T-helper 2 cell treated with Interferon-gamma antibody and Interleukin-4, amounts not matched to agents 5 μg/mL and 100 μg/mL, for 36 hours (primary cell): ENCODE measurements around the gene CDH12.
"Not testable (repeated sequence)": the region's sequence is repeated elsewhere in the genome, so short reads cannot be mapped to it uniquely, and the experiment has no call there.

Experiments
- DNase-seq: peaks from one replicate; pipeline ENCODE4 v3.0.0; 2021; ENCODE audit warnings: low spot score
- H3K27ac Mint-ChIP-seq: one replicate; pipeline ENCODE4 v1.8.0; 2021; ENCODE audit warnings: mild to moderate bottlenecking, mixed read lengths
- H3K27me3 Mint-ChIP-seq: one replicate; pipeline ENCODE4 v1.8.0; 2021; ENCODE audit warnings: low read depth, mixed read lengths
- H3K36me3 Mint-ChIP-seq: one replicate; pipeline ENCODE4 v1.8.0; 2021; ENCODE audit warnings: low read depth, mixed read lengths
- H3K4me1 Mint-ChIP-seq: one replicate; pipeline ENCODE4 v1.8.0; 2021; ENCODE audit warnings: low read depth, mixed read lengths
- H3K4me3 Mint-ChIP-seq: one replicate; pipeline ENCODE4 v1.8.0; 2022; ENCODE audit warnings: mild to moderate bottlenecking, moderate library complexity, mixed read lengths
- H3K9me3 Mint-ChIP-seq: one replicate; pipeline ENCODE4 v1.8.0; 2021; ENCODE audit warnings: mixed read lengths

CDH12 gene

DNA sequence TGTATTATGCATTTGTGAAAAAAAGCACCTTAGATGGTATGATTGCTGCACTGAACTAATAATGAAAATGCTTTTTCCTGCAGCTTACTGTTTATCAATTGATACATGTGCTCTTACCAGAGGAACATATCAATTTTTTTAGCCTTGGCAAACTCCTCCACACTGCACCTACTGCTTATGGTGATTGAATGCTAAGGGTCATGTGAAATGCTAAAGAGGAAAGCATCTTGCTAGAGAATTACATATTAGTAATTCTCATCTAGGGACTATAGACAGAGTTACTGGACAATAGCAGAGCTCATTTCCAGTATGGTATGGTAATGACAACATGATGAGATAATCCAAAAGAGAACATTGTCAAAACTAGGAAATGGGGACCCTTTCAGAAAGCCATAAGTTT lies 817.1 kb downstream of the CDH12 start:
- no peak overlapping the region for H3K27ac Mint-ChIP-seq
- no peaks in the 10 kb centered on the region for H3K36me3 Mint-ChIP-seq
- H3K27me3 Mint-ChIP-seq, result no peaks in the 10 kb centered on the region
- H3K9me3 Mint-ChIP-seq, result peaks cover 38% of the 10 kb centered on the region
- no peak overlapping the region for H3K4me3 Mint-ChIP-seq
- no peaks in the 10 kb centered on the region for H3K4me1 Mint-ChIP-seq
- DNase-seq, result no peak

- Mint-ChIP-seq H3K4me1 (no peaks in the 10 kb centered on the region), H3K27ac (no peak overlapping the region), H3K4me3 (no peak overlapping the region), H3K27me3 (no peaks in the 10 kb centered on the region), H3K36me3 (no peaks in the 10 kb centered on the region), H3K9me3 (peaks cover 21% of the 10 kb centered on the region)
- DNase-seq, result no peak
Measured at GRCh38 chr5:22033066-22033465, 820.1 kb downstream of the CDH12 start.

- H3K27me3 Mint-ChIP-seq, result no peaks in the 10 kb centered on the region
- DNase-seq, result no peak
- no peak overlapping the region for H3K4me3 Mint-ChIP-seq
- H3K27ac Mint-ChIP-seq, result no peak overlapping the region
- H3K4me1 Mint-ChIP-seq, result no peaks in the 10 kb centered on the region
- H3K36me3 Mint-ChIP-seq, result no peaks in the 10 kb centered on the region
- peaks cover 32% of the 10 kb centered on the region for H3K9me3 Mint-ChIP-seq
Measured at GRCh38 chr5:22023784-22024183, 829.4 kb downstream of the CDH12 start.

DNA sequence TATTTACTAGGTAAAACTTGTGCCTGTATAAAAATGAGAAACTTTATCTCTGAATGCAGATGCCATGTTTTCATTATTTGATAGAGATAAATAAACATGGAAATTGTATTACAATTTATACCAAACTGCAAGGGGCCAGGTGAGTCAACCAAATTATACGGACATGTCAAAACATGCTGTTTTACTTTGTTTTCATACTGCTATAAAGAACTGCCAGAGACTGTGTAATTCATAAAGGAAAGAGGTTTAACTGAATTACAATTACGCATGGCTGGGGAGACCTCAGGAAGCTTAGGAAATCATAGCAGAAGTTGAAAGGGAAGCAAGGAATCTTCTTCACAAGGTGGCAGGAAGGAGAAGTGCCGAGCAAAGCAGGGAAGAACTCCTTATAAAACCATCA lies 840.3 kb downstream of the CDH12 start:
- not testable (repeated sequence) for H3K4me3 Mint-ChIP-seq, H3K36me3 Mint-ChIP-seq, H3K4me1 Mint-ChIP-seq, H3K27ac Mint-ChIP-seq, DNase-seq, H3K27me3 Mint-ChIP-seq
- peaks cover 21% of the 10 kb centered on the region for H3K9me3 Mint-ChIP-seq

DNA sequence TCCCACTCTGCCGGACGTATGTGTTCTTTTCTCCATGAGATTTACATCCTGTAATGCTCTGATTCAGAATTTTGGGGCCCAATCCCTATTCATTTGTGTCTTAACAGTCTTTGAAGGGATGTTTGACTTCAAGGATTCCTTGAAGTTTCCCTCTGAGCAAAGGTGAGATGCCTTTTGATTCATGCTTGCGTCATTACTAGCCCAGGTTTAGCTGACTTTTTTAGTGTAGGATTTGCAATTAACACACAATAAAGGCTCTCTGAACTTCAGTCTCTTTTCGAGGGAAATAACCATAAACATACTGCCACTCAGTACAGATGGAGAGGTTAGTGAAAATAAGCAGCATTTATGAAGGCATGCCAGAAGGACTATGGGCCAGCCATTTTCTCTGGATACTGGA lies 842.3 kb downstream of the CDH12 start:
- peaks cover 20% of the 10 kb centered on the region for H3K9me3 Mint-ChIP-seq
- not testable (repeated sequence) for DNase-seq, H3K4me3 Mint-ChIP-seq, H3K27ac Mint-ChIP-seq, H3K36me3 Mint-ChIP-seq, H3K4me1 Mint-ChIP-seq, H3K27me3 Mint-ChIP-seq

DNA sequence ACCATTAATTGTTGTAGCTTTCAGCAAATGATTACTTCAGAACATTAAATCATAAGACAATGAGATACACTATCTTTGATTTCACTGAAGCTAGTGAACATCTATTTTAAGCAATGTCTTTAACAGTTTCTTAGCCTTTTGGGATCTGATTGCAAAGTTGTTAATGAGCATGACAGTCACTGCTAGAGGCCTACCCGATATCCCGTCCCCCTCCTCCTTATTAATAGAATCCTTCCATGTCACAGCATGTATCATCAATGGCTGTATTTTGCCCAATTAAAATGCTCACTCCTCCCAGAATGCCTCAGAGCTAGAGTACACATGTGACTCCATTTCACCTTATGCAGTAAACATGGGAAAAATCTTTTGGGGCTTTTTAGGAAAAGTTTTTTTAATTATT lies 852.0 kb downstream of the CDH12 start:
- H3K36me3 Mint-ChIP-seq, H3K27me3 Mint-ChIP-seq, H3K4me1 Mint-ChIP-seq, H3K27ac Mint-ChIP-seq, H3K9me3 Mint-ChIP-seq, H3K4me3 Mint-ChIP-seq, DNase-seq: not testable (repeated sequence)

DNA sequence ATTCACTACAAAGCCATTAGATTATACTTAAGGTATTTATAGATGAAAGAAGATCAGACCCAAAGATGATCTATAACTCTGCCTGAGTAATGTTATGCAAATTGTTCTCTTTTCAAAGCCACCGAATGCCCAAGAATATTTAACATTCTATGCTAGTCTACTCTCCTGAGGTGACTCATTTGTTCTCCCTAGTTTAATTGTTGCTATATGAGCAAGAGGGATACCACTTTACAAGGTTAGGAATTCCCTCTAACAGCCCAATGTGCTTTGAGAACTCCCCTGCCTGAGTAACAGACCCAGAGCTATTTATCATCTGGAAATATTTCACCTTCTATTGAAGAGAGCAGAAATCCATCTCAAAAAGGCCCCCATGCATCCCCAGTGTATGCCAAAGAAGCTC lies 867.3 kb downstream of the CDH12 start:
- not testable (repeated sequence) for H3K27ac Mint-ChIP-seq, H3K4me3 Mint-ChIP-seq, H3K27me3 Mint-ChIP-seq, H3K4me1 Mint-ChIP-seq, H3K36me3 Mint-ChIP-seq, DNase-seq, H3K9me3 Mint-ChIP-seq

DNA sequence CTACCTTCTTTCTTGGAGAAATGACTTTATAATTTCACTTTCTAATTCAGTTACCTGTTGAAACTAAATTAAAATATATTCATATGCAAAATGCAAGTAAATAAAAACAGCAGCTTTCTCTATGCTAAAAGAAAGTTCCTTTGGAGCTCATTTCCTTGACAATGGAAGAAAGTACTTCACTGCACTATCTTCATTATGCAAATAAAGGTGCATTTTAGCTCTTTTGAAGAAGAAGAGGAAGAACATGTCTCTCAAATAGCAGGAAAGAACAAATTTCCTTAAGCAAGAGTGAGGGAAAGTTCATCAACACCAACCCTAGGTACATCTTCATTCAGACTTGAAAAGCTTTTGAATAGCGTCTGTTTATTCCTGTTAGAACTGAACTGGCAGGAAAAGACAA lies 901.6 kb downstream of the CDH12 start:
- H3K27ac Mint-ChIP-seq, result not testable (repeated sequence)

GRCh38 chr5:21931116-21931515 lies 922.0 kb downstream of the CDH12 start:
- no peaks in the 10 kb centered on the region for H3K36me3 Mint-ChIP-seq

More for the DNA sequence above, 901.6 kb downstream of the CDH12 start:
- DNase-seq, H3K4me1 Mint-ChIP-seq, H3K9me3 Mint-ChIP-seq, H3K27me3 Mint-ChIP-seq, H3K4me3 Mint-ChIP-seq, H3K36me3 Mint-ChIP-seq: not testable (repeated sequence)

GRCh38 chr5:21919414-21920022 lies 933.6 kb downstream of the CDH12 start:
- Mint-ChIP-seq H3K9me3 (no peaks in the 10 kb centered on the region), H3K4me3 (no peak overlapping the region), H3K36me3 (no peaks in the 10 kb centered on the region), H3K4me1 (no peaks in the 10 kb centered on the region), H3K27me3 (no peaks in the 10 kb centered on the region), H3K27ac (no peak overlapping the region)
- DNase-seq, result no peak

More at GRCh38 chr5:21931116-21931515, 922.0 kb downstream of the CDH12 start:
- Mint-ChIP-seq H3K27me3 (no peaks in the 10 kb centered on the region), H3K4me1 (no peaks in the 10 kb centered on the region), H3K9me3 (peaks cover 23% of the 10 kb centered on the region), H3K27ac (no peak overlapping the region), H3K4me3 (no peak overlapping the region)
- no peak for DNase-seq

DNA sequence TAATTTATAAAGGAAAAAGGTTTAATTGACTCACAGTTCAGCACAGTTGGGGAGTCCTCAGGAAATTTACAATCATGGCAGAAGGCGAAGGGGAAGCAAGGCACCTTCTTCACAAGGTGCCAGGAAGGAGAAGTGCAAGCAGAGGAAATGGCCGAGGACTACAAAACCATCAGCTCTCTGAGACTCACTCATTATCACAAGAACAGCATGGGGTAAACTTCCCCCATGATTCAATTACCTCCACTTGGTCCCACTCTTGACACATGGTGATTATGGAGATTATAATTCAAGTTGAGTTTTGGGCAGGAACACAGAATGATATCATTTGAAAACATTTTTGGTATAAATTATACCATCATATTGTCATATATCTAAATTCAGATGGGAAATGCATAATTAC lies 934.7 kb downstream of the CDH12 start:
- Mint-ChIP-seq H3K27ac (no peak overlapping the region), H3K4me3 (no peak overlapping the region), H3K36me3 (no peaks in the 10 kb centered on the region), H3K4me1 (no peaks in the 10 kb centered on the region), H3K9me3 (no peaks in the 10 kb centered on the region), H3K27me3 (no peaks in the 10 kb centered on the region)
- no peak for DNase-seq

DNA sequence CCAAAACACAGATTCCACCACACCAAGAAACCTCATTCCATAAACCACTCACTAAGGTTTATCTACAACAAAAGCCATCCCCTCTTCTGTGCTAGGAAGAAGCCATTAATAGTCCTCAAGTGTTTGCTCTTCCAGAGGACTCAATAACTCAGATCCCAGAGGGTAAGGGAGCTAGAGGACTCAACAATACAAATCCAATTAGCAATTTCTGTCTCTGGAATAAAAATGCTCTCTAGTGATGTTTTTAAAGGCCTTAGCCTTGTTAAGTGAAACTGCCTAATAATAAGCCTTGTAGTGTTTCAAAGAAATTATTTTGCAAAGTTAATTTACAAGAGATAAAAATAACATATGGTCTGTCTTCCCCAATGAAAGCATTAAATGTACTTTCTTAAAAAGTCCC lies 942.4 kb downstream of the CDH12 start:
- Mint-ChIP-seq H3K9me3 (peaks cover under 1% of the 10 kb centered on the region), H3K27me3 (no peaks in the 10 kb centered on the region), H3K36me3 (no peaks in the 10 kb centered on the region), H3K27ac (no peak overlapping the region), H3K4me3 (no peak overlapping the region), H3K4me1 (no peaks in the 10 kb centered on the region)
- DNase-seq, result no peak

DNA sequence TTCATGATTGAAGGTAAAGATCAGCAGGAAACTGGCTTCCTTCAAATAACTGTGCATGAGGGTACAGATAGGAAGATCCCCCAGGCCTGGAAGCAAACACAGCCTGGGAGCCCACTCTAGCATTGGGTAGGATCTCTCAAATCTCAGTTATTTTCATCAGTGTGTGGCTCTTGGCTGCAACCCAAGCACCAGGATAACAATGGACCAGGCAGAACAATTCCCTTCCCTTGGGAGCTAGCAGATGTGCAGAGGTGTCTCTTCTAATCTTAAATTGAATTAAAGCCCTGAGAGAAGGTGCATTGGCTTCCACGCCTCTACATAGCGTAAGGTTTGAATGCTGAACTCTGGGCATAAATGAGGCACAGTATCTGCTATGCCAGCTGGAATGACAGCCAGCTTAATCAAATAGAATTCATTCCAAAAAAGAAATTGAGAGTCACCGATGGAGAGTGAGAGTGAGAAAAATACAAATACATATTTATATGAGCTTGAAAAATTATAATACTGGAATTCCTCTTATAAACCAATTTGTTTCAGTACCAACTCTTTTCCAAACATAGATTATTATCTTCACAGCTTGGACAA lies 957.3 kb downstream of the CDH12 start:
- no peak for DNase-seq
- H3K27me3 Mint-ChIP-seq, result no peaks in the 10 kb centered on the region
- H3K4me1 Mint-ChIP-seq, result no peaks in the 10 kb centered on the region
- peaks cover 22% of the 10 kb centered on the region for H3K9me3 Mint-ChIP-seq
- H3K4me3 Mint-ChIP-seq, result no peak overlapping the region
- H3K36me3 Mint-ChIP-seq, result no peaks in the 10 kb centered on the region
- no peak overlapping the region for H3K27ac Mint-ChIP-seq

GRCh38 chr5:21893161-21893560 lies 960.0 kb downstream of the CDH12 start:
- no peak overlapping the region for H3K4me3 Mint-ChIP-seq
- no peak for DNase-seq
- no peaks in the 10 kb centered on the region for H3K4me1 Mint-ChIP-seq
- no peaks in the 10 kb centered on the region for H3K36me3 Mint-ChIP-seq
- peaks cover 18% of the 10 kb centered on the region for H3K9me3 Mint-ChIP-seq
- H3K27ac Mint-ChIP-seq, result no peak overlapping the region
- no peaks in the 10 kb centered on the region for H3K27me3 Mint-ChIP-seq

GRCh38 chr5:21889581-21889980 lies 963.6 kb downstream of the CDH12 start:
- DNase-seq, result no peak
- Mint-ChIP-seq H3K4me1 (no peaks in the 10 kb centered on the region), H3K4me3 (no peak overlapping the region), H3K27me3 (no peaks in the 10 kb centered on the region), H3K36me3 (no peaks in the 10 kb centered on the region), H3K9me3 (peaks cover 14% of the 10 kb centered on the region), H3K27ac (no peak overlapping the region)
